HG03575 (cell line): ENCODE data around the gene RMDN2.
"Not testable (repeated sequence)": the region's sequence is repeated elsewhere in the genome, so short reads cannot be mapped to it uniquely, and the experiment has no call there.

Experiments used
- ATAC-seq: cut with Tn5 transposase; IDR thresholded peaks from one replicate; pipeline ENCODE4 v1.9.1; 2021; ENCODE audit not compliant: unreplicated experiment, insufficient number of reproducible peaks, low FRiP score; ENCODE audit errors: extremely low read depth

RMDN2 gene

GRCh38 chr2:37982147-37982582 lies 57.1 kb downstream of the RMDN2 start:
- no peak for ATAC-seq

- ATAC-seq, result no peak
These were observed 57.8 kb downstream of the RMDN2 start for GRCh38 chr2:37982847-37983246.

- ATAC-seq, result no peak
These were observed 58.6 kb downstream of the RMDN2 start for GRCh38 chr2:37983719-37984118.

- ATAC-seq, result no peak
These were observed 59.1 kb downstream of the RMDN2 start for GRCh38 chr2:37984176-37984575.

GRCh38 chr2:37984589-37984988 lies 59.5 kb downstream of the RMDN2 start:
- no peak for ATAC-seq

GRCh38 chr2:37985333-37985732 lies 60.2 kb downstream of the RMDN2 start:
- no peak for ATAC-seq

- ATAC-seq, result no peak
These were observed 62.1 kb downstream of the RMDN2 start for GRCh38 chr2:37987098-37987775.

- no peak for ATAC-seq
These were observed 67.5 kb downstream of the RMDN2 start for GRCh38 chr2:37992601-37993000.

- ATAC-seq, result no peak
These were observed 68.1 kb downstream of the RMDN2 start for GRCh38 chr2:37993143-37993542.

- no peak for ATAC-seq
These were observed 72.5 kb downstream of the RMDN2 start for GRCh38 chr2:37997629-37998028.

GRCh38 chr2:38000485-38001222 lies 75.6 kb downstream of the RMDN2 start:
- no peak for ATAC-seq

- not testable (repeated sequence) for ATAC-seq
These were observed 85.1 kb downstream of the RMDN2 start for GRCh38 chr2:38010187-38010586.

GRCh38 chr2:38010995-38011394 lies 85.9 kb downstream of the RMDN2 start:
- ATAC-seq, result no peak

- no peak for ATAC-seq
These were observed 88.2 kb downstream of the RMDN2 start for GRCh38 chr2:38013158-38013752.

GRCh38 chr2:38016219-38016618 lies 91.1 kb downstream of the RMDN2 start:
- ATAC-seq, result no peak

GRCh38 chr2:38017836-38018235 lies 92.7 kb downstream of the RMDN2 start:
- ATAC-seq, result no peak

- ATAC-seq, result not testable (repeated sequence)
These were observed 95.4 kb downstream of the RMDN2 start for GRCh38 chr2:38020359-38021069.

GRCh38 chr2:38021589-38021988 lies 96.5 kb downstream of the RMDN2 start:
- no peak for ATAC-seq

GRCh38 chr2:38026846-38027245 lies 101.8 kb downstream of the RMDN2 start:
- ATAC-seq, result no peak

- ATAC-seq, result no peak
These were observed 103.7 kb downstream of the RMDN2 start for GRCh38 chr2:38028829-38029228.
